HG02938 (cell line): ENCODE measurements around the gene DTX3.

Source experiments
- ATAC-seq: cut with Tn5 transposase; IDR thresholded peaks from one replicate; pipeline ENCODE4 v1.9.1; 2021; ENCODE audit warnings: mild to moderate bottlenecking, moderate library complexity; ENCODE audit not compliant: unreplicated experiment

DTX3 gene

GRCh38 chr12:57619434-57620244, 15.0 kb downstream of the DTX3 start:
- no peak for ATAC-seq

- no peak for ATAC-seq
Measured at GRCh38 chr12:57620245-57620935, 15.8 kb downstream of the DTX3 start.

GRCh38 chr12:57620936-57621496, 16.4 kb downstream of the DTX3 start:
- no peak for ATAC-seq

- ATAC-seq: no peak
Measured at GRCh38 chr12:57621497-57622292, 17.1 kb downstream of the DTX3 start.

- ATAC-seq: no peak
Measured at GRCh38 chr12:57622293-57623245, 17.9 kb downstream of the DTX3 start.

GRCh38 chr12:57623385-57623784, 18.8 kb downstream of the DTX3 start:
- no peak for ATAC-seq

GRCh38 chr12:57623811-57624390, 19.3 kb downstream of the DTX3 start:
- ATAC-seq: no peak

GRCh38 chr12:57624441-57625220, 20.0 kb downstream of the DTX3 start:
- ATAC-seq: no peak

GRCh38 chr12:57625261-57626032, 20.8 kb downstream of the DTX3 start:
- ATAC-seq: no peak

- no peak for ATAC-seq
Measured at GRCh38 chr12:57626111-57626920, 21.7 kb downstream of the DTX3 start.

- no peak for ATAC-seq
Measured at GRCh38 chr12:57626921-57627445, 22.4 kb downstream of the DTX3 start.

GRCh38 chr12:57627501-57628279, 23.1 kb downstream of the DTX3 start:
- no peak for ATAC-seq

GRCh38 chr12:57628280-57629191, 23.9 kb downstream of the DTX3 start:
- no peak for ATAC-seq

GRCh38 chr12:57629897-57630471, 25.4 kb downstream of the DTX3 start:
- ATAC-seq: no peak

GRCh38 chr12:57630891-57631433, 26.3 kb downstream of the DTX3 start:
- ATAC-seq: no peak
